HG02759 (cell line): Measurements from ENCODE around the gene SND1.

ENCODE experiments used
- ATAC-seq: cut with Tn5 transposase; IDR thresholded peaks from one replicate; pipeline ENCODE4 v1.9.1; 2021; ENCODE audit warnings: mild to moderate bottlenecking, moderate library complexity; ENCODE audit not compliant: unreplicated experiment

Gene SND1

DNA sequence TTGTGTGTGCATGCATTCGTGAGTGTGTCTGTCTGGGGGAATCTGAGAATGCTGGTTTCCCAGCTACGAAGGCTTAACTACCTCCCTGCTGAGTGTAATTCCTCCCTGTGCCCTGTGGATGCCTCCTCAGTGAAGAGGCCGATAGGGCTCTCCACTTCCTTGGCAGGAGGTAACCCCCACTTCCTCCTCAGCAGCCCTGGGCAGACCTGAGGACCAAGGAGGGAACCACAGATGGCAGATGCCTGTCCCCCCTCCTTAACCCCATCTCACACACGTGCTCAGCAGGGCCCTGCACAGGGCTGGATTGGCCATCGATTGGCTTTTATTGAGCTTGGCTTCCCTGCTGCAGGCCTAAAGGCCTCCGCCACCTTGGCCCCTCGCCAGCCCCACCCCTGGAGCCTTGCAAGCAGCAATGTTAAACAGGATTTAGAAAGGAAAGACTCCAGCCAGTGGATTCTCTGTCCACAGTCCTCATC lies 424.8 kb downstream of the SND1 start:
- no peak for ATAC-seq

DNA sequence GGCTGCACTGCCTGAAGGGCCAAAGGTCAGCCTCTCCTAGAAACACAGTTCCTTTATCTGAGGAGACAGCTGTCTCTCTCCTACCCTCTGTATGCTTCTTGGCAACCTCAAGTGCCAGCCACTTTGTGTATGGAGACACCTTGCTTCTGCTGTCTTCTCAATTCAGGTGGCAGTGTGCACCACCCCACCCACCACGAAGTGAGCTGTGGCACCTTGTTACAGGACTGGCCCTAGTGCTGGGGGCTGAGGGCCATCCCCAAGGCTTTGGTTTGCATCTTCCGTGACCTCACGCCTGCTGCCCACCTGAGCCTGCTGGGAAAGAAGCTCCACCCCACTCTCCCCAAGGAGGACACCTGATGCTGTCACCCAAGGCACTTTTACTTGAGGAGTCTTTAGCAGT lies 426.3 kb downstream of the SND1 start:
- no peak for ATAC-seq

DNA sequence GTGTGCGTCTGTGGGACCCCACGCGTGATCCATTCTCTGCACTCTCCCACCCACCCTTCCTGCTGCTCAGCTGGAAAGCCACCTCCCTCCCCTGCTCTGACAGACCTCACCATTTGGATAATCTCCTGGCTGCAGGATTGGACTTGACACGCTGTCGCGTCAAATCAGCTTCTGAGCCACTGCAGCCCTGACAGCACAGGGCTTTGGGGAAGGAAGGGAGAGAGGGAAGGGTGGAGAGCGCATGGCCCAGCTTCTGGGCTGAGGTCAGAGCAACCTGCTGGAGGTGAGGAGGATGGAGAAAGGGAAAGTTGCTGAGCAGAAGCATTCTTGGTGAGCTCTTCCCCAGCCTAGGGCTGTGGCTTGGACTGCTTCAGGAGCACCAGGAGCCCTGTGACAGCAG lies 428.2 kb downstream of the SND1 start:
- ATAC-seq, result no peak

DNA sequence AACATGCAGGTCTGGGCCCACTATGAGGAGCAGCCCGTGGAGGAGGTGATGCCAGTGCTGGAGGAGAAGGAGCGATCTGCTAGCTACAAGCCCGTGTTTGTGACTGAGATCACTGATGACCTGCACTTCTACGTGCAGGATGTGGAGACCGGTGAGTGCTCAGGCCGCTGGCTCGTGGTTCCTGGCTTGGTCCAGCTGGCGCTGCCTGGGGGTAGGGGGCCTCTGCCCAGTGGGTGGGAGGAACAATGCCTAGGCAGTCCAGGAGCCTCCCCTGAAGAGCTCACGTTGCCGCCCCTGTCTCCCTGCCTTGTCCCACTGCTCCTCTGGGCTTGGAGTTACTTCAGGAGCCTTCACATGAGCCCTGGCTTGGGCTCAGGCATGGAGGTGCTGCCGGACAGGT lies 429.4 kb downstream of the SND1 start:
- ATAC-seq, result no peak

DNA sequence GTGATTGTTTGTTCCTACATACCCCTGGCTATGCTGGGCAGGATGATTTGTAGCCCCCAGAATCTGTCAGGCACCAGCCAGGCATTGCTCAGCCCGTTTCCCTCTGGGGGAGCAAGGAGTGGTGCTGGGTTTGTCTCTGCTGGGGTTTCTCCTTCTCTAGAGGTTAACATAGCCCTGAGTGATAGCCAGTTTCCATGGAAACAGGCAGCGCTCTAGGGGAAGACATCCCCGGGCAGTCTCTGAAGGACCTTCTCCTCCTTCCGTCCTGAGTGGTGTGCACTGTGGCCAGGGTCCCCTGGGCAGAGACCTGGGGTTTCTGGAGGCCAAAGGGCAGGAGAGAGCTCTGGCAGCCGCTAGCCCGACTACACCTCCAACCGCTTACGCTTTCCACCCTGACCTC lies 429.8 kb downstream of the SND1 start:
- no peak for ATAC-seq

DNA sequence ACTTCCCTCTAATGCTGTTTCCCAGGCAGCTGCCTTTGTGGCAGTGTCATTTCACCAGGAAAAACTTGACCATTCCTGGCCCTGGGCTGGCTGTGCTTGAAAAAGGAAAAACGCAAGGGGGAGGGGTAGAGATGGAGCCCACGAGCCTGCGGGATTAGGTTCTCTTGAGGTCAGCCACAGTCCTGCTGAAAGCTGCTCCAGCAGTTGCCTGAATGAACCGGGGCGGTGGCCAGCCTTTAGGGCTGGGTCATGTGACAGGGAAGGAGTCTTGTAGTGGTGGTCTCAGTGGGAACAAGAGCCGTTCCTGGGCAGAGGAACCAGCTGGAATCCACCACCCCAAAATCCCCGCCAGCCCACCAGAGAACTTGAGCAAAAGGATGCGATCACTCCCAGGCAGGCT lies 430.4 kb downstream of the SND1 start:
- no peak for ATAC-seq

DNA sequence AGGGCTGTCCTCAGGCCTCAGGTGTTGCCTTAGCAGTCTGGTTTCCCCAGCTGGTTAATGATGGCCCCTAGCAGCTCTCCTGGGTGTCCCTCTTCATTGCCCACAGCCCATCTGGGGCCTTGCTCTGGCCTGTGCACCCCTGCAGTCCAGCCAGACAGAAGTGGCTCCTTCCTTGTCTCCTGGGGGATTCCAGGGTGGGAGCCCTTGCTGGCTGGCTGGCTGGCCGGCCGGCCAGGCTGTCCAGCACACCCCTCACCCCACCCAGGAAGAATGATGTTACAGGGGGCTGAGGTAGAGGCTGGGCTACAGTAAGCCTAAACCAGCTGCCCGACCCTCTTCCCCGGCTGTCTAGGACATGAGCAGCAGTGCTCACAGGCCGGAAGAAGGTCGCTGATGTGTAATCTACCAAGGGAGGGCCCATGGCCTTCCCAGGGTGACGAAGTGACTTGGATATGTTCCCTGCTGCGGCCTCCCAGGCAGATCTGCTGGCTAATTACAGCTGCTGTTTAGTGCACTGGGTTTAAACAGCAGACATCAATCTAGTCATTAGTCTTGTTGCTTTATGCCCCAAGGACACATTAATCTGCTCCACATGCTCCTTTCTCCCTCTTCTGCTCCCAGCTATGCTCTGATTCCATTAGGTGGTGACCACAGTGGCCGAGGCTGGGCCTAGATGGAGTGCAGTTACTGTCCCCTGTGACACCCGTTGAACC lies 433.1 kb downstream of the SND1 start:
- ATAC-seq, result no peak

DNA sequence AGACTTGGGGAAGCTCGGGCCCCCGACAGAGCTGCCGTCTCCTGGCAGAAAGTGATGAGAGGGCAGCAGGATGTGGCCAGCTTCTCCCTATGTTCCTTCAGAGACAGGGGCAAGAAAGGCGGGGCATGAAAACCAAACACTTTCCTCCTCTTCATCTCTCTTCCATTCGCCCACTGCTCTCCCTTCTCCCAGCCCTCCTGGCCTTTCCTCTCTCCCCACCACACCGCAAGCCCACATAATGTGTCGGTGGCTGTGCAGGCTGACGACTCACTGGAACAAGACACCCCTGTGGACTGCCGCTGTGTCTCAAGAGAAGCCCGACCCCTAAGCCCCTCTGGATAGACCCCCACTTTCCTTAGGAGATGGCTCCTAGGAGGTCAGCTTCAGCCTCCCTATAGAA lies 438.5 kb downstream of the SND1 start:
- no peak for ATAC-seq

DNA sequence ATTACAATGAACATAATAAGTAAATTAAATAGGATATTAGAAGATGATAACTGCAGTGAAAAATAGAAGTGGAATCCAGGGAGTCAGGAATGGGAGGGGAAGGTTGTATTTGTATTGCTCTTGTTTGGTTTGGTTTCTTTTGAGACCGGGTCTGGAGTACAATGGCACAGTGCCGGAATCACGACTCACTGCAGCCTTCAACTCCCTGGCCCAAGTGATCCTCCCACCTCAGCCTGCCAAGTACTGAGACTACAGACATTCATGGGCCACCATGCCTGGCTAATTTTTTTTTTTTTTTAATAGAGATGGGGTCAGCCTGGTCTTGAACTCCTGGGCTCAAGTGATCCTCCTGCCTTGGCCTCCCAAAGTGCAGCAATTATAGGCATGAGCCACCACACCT lies 439.1 kb downstream of the SND1 start:
- ATAC-seq, result no peak

DNA sequence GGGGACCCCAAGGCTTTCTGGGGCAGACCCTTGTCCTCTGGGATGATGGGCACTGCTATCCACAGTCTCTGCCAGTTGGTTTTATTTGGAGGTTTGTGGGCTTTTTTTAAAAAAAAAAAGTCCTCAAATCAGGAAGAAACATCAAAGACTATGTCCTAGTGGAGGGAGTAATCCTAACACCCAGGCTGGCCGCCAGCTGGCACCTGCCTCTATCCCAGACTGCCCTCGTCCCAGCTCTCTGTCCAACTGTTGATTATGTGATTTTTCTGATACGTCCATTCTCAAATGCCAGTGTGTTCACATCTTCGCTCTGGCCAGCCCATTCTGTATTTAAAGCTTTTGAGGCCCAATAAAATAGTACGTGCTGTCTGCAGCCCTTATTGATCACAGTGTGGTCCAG lies 440.2 kb downstream of the SND1 start:
- ATAC-seq, result no peak

DNA sequence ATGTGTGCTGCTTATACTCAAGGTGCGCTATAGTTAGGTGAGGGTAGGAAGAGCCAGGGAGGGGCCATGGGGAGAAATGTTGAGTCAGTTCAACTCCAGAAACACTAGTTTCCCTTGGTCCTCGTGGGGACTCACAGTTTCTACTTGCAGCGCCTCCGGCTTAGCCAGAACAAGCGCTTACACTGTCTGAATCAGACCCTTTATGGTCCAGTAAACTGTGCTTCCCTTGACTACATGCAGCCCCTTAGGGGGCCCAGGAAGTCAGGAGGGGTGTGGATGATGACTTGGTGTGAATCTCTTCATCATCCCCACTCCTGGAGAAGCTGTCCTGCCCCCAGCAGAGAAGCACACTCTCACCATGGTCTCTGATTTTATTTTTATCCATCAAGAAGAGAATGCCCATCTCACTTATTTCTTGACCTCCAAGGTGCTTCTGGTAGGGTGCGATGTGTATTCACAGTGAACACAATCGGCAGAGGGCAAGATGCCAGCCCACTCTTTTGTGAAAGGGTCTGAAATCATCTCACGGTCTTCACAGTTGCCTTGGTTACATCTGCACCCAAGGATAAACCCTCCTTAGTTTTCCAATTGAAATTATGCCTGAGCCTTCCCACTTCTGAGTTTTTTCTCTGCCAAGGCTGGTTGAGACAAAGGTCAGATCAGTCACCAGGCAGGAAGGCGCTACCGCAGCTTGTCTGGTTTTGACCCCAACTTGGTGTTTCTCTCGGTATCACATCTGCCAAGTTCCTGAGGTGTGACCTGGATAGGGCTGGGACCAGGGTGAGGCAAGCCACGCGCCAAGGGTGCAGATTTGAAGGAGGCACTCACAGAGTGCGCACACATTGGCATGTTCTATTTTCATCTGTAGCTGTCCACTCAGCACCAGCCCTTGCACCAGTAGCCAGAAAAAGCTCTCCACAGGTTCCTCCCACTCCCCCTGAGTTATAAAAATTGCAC lies 441.9 kb downstream of the SND1 start:
- no peak for ATAC-seq

DNA sequence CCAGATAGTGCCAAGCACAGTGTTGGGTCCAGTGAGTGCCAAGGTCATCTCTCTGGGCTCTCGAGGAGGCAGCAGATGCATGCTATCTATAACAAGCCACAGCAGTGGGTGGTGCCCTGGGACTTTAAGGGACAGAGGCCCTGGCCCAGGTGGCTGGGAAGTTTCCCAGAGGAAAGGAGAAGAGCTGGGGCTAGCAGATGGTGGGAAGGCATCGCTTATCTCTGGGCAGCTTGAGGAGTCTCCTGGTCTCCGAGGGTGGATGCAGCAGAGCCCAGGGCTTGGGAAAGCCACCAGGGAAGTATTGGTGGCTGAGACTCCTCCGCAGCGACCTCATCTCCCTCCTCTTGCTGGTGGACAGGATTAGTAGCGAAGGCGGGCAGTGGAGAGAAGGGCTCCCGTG lies 442.7 kb downstream of the SND1 start:
- ATAC-seq, result no peak

DNA sequence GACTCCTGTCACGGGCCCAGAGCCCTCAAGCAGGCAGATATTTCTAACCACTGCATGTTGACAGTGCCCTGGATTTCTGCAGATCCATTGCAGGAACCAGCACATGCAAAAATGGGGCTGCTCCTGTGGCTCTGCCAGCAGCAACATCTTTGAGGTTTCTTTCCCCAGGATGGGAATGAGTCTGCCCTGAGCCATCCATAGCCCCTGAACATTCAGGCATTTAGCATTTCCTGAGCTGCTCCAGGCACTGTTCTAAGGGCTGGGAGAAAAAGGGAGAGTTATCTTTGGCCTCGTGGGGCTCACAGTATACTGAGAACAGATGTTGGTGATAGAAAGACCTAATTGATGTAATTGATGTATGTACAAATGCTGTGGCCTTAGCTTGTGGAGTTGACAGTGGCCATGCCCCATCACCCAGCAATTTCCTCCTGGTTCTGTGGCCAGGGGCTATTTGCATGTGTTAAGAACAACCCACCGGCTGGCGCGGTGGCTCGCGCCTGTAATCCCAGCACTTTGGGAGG lies 445.3 kb downstream of the SND1 start:
- no peak for ATAC-seq

DNA sequence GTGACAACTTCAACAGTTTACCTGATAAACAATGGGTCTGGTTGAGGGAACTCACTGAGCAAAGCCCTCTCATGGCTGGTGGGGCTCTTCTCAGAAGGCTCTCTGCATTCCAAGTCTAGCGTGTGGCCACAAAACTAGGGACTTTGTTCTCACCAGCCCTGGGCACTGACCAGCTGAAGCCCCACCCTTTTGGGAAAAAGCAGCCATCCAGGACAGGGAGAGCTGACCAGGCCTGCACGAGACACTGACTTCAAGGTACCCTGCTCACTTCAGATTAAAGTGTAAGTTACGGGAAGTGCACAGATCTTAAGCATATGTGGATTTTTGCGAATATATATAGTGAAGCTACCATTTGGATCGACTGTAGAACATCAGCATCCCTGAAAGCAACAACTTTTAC lies 446.6 kb downstream of the SND1 start:
- ATAC-seq, result no peak

DNA sequence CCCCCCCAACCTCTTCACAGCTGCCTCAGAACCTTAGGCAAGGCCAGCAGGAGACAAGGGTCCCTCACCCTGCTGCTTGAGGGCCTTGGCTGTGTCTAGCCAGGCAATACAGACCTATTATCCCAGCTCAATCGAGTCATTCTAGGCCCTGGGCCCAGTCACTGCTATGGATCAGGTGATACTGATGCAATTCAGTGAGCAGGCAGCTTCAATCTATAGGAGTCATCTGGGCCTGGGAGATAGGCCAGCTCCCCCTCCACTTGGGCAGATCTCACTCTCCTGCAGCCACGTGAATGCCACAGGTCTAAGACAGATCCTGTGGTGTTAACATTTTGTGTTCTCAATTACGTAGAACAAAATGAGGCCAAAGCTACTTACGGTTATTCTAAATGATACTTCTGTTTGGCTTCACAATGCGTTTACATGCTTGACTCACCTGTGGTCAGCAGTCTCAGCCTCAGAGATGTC lies 447.2 kb downstream of the SND1 start:
- ATAC-seq, result no peak

DNA sequence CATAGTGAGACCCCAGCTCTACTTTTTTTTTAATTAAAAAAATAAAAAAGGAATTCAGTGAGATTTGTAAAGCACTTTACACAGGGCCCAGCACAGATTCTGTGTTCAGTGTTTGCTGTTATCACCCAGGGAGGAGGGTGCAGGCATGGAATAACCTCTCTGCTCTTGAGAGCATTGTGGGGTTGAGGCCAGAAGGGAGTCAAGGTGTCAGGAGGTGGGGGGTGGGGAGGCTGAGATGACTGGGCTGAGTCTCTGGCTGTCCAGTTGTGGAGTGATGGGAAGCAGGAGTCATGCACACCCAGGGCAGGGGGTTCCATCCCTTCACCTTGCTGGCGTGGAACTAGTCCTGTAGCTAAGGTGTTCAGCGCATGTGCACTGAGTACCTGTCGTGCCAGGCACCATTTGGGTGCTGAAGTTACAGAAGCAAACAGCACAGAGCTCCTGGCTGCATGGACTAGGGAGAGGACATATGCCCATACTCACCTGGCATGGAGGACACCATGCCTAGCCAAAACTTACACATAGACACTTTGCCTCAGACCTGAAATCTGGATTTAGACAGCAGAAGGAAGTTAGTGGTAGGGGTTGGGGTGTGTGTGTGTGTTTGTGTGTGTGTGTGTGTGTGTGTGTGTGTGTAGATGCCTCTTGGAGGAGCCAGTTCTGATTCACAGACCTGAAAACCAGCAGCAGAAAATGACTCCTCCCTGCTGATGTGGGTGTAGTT lies 448.4 kb downstream of the SND1 start:
- ATAC-seq, result no peak

DNA sequence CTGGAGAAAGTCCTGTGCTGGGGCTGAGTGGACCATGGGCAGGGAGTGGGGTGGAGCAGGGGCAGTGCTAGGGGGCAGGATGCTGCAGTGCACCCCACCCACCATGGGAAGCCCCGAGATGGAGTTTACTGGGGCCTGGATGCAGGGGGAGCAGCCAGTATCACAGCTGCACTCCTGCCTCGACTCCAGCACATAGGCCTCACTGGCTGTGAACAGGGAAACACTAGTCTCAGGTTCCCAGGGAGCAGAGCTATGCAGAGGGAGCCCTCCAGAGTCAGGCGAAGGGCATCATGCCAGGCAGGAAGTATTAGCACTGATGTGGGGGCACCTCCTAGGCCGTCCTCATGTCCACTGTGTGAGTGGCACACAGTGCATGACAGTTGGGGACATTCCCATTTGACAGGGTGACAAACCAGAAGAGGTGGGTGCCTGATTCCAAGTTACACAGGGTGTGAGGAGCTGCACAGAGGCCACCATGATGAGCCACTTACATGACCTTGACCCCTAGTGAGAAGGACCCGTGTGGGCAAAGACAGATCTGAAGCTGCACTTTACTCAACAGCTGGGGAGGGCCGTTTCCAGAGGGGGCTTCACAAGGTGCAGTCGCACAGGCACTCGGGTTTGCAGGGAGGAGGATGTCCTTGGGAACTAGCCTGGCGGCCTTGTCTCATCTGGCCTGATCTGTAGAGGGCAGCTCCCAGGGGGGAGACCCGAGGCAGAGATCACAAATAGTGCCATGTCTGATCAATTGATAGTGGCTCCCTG lies 449.1 kb downstream of the SND1 start:
- no peak for ATAC-seq

DNA sequence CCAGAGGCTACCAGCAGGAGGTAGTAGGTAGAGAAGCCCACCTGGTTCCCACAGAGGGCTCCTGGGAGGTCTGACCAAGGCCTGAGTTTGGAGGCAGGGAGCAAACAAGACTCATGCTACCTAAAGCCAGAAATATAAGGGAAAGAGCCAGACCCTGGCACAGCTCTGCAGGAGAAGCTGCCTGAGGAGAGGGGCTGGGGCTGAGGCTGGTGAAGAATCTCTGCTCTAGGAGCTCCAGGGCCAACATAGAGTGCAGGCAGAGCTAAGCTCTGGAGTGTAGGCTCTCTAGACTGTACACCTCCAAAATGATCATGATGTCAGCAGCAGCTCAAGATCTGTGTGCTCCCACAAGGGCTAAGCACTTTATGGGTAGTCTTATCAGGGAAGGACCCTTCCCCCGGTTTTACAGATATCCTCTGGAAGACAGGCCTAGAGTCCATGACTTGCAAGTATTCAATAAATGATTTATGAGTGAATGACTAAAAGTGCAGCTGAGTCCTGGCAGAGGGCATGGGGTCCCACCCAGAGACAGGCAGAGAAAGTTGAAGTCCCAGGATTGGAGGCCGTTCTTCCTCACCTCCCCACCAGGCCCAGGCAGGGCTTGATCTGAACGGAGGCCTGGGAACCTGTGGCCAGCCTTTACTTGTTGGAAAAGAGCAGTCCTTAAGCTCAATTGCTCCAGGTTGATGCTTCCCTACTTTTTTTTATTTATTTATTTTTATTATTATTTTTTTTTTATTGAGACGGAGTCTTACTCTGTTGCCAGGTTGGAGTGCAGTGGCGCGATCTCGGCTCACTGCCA lies 450.7 kb downstream of the SND1 start:
- ATAC-seq, result no peak

DNA sequence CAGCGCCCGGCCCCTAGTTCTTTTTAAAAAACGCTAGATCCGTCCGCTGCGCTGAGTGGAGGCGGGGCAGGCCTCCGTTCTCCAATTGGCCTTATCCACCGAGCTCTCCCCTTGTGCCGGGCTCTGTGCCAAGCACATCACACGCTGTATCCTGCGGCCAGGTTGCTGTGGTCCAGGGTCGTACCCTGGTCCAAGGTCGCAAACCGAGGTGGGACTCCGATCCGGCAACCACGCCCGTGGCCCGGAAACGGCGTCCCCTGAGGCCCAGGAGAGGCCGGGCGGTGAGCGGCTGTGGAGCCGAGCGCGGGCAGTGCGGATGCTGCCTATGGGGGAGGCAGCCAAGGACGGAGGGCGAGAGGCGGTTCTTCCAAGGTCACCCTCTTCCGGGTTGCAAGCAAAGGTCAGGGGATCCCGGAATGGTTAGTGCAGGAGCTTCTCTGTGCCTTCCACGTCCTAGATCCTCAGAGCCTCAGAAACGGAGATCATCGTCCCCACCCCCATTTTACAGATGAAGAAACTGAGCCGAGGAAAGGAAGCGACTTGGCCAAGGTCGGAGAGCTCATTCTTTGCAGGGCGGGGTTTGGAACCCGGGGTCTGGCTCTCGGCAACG lies 451.6 kb downstream of the SND1 start:
- ATAC-seq, result peak; percentile 47
